ENCODE data around the gene SOCS4.
"Not testable (repeated sequence)": the region's sequence is repeated elsewhere in the genome, so short reads cannot be mapped to it uniquely, and the experiment has no call there.

Gene SOCS4, protein sequence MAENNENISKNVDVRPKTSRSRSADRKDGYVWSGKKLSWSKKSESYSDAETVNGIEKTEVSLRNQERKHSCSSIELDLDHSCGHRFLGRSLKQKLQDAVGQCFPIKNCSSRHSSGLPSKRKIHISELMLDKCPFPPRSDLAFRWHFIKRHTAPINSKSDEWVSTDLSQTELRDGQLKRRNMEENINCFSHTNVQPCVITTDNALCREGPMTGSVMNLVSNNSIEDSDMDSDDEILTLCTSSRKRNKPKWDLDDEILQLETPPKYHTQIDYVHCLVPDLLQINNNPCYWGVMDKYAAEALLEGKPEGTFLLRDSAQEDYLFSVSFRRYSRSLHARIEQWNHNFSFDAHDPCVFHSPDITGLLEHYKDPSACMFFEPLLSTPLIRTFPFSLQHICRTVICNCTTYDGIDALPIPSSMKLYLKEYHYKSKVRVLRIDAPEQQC

DNA sequence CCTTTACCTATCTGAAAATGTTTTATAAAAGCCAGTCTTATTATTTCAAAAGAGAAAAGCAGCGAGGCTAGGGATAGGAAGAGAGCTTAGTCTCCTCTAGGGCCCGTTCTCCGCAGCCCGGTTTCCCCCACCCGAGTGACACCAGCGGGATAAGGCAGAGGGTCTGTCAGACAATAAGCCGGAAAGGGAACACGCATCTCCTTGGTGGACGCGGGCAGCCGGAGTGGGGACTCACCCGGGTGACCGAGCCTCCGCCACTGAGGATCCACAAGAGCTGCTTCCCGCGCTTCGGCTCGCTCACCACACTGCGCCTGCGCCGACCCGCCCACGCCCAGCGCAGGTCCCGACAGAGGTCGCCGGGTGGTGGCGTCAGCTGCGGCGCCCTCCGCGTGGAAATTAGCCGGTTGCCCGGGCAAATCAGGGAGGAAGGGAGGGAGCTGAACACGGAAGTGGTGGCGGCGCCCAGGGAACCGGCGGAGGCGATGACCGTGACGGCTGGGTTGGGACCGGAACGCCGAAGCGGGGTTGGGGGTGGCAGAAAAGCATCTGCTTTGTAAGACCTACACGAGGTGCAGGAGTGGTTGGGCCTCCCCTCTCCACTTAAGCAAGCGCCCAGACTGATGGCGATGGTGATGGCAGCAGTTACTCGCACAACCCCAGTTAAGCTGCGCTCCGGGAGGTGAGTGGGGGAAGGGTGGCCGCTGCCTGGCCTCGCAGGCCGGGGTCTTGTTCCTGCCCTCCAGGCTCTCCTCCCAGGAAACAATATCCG, at the start of gene SOCS4, which contains the start of gene WDHD1:
SOCS4 (plus strand) TSS at position 444 of the 769 bp plus-strand sequence. CDS start 15,806 bp downstream, outside the sequence.
WDHD1 (minus strand) TSS at position 307 of the 769 bp plus-strand sequence. CDS start 312 bp downstream, outside the sequence.
- peak; percentile 94 for DNase-seq

DNA sequence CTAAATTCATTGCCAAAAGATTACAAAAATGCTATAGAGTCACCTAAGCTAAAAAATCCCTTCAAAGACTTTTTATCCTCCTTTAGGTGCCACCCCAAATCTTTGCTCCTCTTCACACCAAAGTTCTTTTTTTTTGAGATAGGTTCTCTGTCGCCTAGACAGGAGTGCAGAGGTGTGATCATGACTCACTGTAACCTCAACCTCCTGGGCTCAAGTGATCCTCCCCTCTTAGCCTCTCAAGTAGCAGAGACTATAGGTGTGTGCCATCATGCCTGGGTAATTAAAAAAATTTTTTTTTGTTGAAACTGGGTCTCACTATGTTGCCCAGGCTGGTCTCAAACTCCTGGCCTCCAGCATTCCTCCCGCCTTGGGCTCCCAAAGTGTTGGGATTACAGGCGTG, 48.0 kb upstream of the SOCS4 start:
- no peak for DNase-seq

DNA sequence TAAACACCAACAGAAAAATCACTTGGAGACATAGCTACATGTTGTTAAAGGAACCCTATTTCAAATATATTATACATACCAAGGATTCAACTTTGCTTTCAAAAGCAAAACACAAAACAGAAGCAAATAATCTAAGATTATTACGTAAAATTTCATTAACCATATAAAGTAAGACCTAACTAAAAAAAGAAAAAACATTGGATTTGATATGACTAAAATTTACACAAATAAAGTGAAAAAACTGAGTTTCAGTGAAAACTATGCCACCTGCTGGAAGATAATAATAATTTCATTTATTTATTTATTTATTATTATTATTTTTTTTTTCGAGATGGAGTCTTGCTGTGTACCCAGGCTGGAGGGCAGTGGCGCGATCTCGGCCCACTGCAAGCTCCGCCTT, 45.3 kb upstream of the SOCS4 start:
- no peak for DNase-seq

DNA sequence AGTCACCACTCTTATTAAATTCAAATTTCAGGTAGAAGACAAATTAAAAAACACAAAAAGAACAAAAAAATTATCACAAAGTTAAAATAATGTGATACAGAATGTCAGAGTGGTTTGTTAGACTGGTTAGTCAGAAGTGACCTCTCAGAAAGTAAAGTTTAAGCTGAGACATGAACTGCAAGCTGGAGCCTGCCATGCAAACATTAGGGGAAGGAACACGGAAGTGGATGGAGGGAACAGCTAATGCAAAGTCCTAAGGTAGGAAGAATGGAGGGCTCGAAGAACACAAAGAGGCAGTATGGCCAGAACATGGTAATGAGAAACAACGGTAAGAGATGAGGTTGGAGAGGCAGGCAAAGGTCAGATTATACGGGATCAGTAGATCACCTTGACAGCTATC, 41.9 kb upstream of the SOCS4 start:
- DNase-seq: no peak

DNA sequence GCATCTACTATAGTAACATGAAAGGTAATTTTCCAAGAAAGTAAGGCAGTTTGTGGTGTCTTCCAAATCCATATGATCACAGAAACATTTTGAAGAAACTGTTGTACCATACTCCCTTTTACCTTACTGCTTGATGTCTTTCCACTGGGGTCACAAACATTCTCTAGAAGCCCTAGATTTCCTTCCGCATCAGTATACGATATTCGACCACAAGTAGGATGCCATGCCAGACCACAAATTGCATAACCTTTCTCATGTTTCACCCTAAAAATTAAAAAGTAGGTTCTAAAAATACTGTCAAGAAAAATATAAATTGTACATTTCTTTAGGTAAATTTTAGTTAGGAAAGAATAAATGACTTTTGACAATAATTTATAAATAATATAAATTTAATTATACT, 26.7 kb upstream of the SOCS4 start:
- no peak for DNase-seq

DNA sequence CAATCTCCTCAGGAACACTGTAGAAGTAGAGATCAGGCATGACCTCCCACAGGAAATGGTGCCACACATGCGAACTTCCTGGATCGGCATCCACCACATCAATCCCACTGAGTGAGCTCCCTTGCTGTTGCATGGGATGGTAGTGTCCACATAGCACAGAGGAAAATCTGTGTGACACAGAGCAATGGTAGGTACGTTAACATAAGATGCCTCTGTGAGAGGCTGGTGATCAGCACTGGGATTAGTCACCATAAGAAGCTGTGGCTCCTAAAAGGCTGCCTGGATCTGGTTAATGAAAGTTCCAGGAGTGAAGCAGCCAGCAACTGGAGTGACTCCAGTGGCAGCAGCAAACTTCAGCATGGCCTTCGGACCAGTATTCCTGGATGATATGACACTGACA, 22.0 kb upstream of the SOCS4 start:
- no peak for DNase-seq

DNA sequence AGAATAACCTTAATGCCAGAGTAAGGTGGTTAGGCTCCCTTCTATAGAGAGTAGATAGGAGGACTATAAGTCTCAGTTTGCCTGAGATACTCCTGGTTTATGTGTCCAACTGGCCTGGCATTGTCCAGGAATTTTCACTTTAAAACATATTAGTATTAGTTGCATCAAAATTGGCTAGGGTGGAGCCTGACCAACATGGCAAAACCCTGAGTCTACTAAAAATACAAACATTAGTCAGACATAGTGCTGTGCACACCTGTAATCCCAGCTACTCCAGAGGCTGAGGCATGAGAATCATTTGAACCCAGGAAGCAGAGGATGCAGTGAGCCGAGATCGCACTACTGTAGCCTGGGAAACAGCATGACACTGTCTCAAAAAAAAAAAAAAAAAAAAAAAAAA, 12.0 kb upstream of the SOCS4 start:
- no peak for DNase-seq

DNA sequence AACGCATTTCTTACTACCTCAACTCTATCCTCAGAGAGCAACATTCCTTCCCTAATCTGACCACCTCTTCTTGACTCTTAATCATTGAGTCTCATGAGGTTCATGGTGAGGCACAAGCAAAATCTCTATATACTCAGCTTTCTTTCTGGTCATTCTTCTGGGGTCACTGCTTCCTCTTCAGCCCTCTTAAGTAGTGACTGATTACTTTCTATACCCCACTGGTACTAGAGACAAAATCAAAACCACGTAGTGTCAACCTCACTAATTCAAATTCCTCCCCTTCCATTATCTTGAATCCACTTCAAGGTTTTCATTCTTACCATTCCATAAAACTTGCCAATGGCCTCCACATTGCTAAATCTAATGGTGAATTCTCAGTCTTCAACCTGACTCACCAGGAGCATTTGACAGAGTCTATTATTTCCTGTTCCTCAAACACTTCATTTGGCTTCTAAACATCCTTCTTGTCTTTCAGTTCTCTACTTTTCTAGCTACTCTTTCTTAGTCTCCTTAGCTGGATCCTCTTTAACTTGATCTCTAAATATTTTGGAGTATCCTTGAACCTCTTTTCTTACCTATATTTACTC, 7.0 kb upstream of the SOCS4 start:
- DNase-seq: no peak

DNA sequence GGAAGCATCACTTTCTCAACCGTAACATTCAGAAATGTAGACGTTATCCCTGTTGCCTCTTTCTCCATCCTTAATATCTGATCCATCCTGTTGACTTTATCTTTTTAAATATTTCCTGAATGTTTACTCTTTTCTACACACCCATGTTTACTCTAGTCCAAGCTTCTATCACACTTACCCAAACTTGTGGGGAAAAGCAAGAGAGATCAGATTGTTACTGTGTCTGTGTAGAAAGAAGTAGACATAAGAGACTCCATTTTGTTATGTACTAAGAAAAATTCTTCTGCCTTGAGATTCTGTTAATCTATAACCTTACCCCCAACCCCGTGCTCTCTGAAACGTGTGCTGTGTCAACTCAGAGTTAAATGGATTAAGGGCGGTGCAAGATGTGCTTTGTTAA, 2.7 kb upstream of the SOCS4 start:
- DNase-seq: not testable (repeated sequence)

DNA sequence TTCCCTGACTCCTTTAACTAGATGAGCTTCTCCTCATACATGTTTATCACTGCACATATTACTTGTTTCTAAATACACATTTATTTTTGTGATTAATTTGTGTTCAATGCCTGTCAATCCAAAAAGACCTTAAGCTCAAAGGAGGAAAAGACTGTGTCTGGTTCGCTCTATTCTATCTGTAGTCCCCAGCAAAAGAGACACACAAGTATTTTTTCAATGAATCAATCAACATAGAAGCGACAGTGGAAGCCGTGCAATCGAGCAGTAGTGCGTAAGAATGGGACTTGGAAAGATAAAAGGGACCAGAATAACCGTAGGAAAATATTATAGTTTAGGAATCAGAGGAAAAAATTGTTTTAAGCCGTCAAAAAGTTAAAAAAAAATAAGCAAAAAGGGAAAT, 1.1 kb upstream of the SOCS4 start:
- peak; percentile 15 for DNase-seq

DNA sequence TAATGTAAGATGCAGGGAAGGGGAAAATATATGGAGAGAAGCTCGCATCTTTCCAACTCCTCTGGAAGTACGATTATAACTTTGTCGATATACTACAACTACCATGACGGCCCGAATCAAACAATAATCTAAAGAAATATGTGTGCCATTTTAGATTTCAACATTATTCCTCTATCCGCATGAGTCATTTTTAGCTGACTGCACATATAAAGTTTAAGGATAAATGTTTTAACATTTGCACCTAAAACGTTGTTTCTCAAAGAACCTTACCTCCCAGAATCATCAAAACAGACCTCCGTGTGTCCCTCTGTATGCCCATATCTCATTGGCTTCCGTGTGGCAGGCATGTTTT, 619 bp upstream of the SOCS4 start:
- DNase-seq: no peak

DNA sequence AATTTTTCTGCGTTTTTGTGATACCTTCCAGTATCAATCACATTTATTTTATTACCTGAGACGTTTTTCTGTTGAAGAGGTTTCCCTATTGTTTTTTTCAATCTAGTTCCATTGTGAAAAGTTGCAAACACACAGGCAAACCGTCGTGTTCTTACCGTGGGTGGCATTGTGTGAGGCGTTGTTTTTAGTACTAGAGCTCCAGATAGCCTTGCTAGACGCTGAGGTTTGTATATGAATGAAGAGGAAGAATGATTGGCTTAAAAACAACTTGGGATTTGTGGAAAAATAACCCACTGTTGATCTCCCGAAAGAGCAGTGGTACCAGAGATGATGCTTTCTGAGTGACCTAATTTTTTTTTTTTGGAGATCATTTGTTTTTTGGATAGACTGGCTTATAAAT, 1.0 kb downstream of the SOCS4 start:
- DNase-seq: no peak

DNA sequence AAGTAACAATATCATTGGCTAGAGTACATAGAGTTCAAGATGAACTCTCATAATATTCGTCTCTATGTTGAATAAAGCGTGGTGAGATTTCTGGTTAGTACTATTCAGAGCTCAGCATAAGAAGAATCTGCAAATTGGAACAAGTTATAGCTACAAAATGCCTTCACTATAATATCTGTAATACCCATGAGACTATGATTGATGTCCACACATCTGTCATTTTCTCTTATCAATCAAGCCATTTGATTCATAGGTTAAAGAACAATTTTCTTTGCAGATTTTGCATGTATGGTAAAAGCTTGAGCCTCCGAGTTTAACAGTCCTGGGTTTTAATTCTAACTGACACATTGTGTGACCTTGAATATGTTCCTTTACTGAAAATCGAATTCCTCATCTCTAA, 1.4 kb downstream of the SOCS4 start:
- DNase-seq: no peak

DNA sequence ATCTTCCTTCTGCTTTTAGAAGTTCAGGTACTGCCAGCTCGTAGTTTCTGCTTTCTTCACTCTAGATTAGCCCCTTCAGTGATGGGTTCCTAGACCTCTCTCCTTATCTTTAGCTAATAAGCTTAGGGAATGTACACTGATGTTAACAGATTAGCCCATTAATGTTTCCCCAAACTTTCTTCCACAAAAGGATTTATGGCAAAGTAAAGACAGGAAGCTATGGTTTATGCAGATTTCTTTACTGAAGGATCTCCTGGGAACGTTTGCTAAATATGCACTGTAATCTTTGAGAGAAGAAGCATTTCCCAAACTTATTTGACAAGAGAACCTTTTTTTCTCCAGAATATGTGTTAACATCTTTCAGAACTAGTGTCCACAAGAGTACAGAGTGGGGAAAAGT, 4.2 kb downstream of the SOCS4 start:
- DNase-seq: no peak

DNA sequence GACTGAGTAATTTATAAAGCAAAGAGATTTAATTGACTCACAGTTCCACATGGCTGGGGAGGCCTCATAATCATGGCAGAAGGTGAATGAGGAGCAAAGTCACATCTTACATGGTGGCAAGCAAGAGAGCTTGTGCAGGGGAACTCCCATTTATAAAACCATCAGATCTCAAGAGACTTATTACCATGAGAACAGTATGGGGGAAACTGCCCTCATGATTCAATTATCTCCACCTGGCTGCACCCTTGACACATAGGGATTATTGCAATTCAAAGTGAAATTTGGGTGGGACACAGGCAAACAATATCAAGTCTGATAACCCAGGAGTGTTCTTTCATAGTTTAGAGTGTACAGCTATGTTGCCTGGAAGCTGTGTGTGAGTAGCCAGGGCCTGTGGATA, 11.0 kb downstream of the SOCS4 start:
- DNase-seq: not testable (repeated sequence)

DNA sequence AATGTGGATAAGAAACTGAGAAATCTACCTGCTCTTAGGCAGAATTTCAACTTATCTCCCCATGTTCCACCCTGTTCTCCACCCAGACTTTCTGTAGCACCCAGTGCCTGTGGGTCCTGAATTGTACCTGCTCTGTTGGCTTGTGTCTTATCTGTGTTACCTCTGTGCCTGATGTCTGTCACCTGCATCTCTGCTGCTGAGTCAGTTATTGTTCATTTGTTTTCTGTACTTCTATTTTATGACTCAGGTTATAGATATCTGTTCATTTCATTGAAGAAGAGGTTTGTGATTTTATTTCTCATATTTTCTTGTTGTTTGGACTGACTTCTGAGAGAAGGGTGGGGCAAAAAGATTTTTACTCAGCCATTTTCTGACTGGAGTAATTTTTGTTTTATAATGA, 11.7 kb downstream of the SOCS4 start:
- no peak for DNase-seq

DNA sequence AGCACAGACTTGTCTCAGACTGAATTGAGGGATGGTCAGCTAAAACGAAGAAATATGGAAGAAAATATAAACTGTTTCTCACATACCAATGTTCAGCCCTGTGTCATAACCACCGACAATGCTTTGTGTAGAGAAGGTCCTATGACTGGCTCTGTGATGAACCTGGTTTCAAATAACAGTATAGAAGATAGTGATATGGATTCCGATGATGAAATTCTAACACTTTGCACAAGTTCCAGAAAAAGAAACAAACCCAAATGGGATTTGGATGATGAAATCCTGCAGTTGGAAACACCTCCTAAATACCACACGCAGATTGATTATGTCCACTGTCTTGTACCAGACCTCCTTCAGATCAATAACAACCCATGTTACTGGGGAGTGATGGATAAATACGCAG, 16.5 kb downstream of the SOCS4 start:
- no peak for DNase-seq

DNA sequence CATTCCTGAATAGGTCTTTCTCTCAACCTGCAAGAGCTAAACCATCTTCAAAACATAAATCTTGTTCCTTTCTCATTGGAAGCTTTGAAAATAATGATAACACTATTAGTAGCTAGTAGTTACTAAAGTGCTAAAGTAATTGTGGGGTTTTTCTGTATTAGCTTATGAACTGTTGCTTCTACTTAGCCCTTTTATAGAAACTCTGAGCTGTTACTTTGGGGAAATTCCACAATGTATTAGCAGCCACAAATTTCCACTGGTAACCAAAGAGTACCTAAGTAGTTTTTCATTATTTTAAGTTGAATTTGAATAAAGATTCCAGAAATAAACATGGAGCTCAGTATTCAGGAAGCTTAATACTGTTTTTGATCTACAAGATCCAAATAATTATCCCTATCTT, 18.1 kb downstream of the SOCS4 start:
- no peak for DNase-seq

DNA sequence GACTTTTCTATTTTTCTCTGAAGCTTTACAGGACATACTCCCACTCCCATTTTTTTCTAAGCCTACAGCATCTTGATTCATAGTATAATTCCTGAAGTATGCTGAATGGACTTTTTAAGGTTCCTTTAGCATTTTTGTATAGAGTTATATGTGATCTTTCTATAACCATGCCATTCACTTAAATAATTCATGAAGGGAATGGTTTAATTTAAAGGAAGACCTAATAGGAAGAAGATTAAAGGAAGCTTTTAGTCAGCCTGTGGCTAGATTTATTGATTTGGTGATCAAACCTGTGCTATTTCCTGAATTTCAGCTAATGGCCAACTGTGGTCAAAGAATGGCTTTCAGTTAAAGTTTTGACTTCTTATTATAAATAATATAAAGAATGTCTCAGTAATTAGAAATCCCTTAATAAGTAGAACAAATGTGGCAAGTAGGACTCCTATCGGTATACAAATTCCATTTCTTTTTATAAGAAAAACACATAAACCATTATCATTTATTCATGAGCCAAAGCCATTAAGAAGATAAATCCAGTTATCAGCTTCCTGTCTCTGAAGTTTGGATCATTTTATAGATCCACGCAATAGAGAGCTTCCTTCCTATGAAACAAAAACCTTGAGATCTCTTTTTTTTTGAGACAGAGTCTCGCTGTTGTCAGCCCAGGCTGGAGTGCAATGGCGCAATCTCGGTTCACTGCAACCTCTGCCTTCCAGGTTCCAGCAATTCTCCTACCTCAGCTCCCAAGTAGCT, 20.4 kb downstream of the SOCS4 start:
- DNase-seq: no peak

DNA sequence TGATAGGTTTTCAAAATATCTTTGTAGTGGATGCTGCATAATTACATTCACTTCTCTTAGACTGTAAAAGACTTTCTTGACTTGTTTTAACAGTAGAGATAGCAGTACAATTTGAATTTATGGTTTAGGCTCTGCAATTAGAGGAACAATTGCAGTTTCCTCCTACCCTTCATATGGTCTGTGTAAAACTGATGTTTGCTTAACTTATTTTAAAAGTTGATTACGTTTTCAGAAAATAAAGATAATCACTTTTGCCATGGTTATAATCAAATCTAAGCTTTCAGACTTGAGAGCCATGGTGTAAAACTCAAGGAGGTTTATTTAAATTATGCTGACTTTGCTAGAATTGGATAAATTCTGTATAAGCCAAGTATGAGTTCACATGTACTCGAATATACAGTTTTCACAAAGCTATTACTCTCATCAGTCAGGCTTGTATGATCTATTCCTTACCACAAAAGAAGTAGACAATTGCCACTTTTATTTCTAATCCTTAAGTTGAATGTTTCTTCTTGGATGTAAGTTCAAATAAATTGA, 21.9 kb downstream of the SOCS4 start:
- DNase-seq: no peak

DNA sequence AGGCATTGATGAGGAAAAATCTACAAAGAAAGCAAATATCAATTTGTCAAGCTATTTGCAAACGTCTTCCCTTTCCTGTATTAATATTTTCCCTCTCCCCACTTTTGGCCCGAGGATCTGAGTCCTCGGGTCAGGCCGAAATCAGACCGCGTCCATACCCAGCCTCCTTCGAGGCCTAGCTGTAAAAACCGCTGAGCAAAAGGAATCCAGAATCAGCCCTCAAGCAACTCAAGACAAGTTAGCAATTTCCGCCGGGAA, 24.1 kb downstream of the SOCS4 start:
- DNase-seq: no peak

DNA sequence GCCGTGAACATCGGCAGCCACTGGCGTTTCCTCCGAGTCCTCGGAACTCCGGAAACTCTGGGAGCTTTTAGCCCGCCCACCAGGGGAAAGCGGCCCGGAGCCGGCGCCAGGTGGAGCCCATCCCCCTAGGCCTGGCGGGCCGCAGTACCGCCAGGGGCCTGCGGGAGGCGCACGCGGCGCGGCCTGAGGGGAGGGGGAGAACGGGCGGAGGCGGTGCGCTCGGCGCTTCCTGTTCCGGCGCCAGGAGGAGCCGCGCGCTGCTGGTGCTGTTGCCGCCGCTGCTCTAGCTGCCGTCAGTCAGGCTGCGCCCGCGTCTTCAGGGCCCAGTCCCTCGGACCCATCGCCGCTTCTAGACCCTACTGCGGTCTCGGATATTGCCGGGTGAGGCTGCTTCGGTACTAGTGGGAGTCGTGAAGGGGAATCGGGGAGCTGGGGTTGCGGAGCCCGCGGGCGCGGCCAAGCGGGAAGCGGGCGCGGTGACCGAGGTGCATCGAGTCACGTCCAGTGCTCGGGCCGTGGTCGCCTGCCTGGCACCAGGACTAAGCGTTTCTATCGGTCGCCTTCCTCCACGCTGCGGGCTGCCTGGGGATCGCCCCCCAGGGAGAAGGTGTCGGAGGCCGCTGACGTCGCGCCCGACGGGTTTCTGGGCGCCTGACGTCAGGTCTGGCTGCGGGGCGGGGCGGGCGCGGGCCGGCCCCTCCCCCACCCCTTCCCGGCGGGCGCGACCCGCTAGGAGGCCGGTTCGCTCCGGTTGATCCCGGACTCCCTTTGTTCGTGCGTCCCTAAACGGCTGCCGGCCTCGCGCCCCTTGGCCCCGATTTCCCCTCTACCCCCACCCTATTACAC, 24.6 kb downstream of the SOCS4 start, which contains the start of gene MAPK1IP1L:
MAPK1IP1L (plus strand) TSS at position 225 of the 846 bp plus-strand sequence. CDS start 10,037 bp downstream, outside the sequence.
- peak; percentile 97 for DNase-seq

Measured in DMS79 (cell line).